Small intestine (tissue), 7 donors: ENCODE results near the gene TLDC2. TPM values are rescaled to one million over a fixed set of nuclear protein-coding genes. Genes with fewer than 3 reads are reported as not detected.
"Not testable (repeated sequence)": the region's sequence is repeated elsewhere in the genome, so short reads cannot be mapped to it uniquely, and the experiment has no call there.

Experiments used
- DNase-seq, 2 donors: peaks; one replicate each; pipeline versions ENCODE4 v3.0.0 to v3.0.0-alpha.2; 2013
- FAIRE-seq: peaks from 2 replicates; lab custom pipeline; 2012; peaks lifted over from hg19 to GRCh38; lab: Jason Lieb, UNC
- H3K27ac ChIP-seq, 3 donors: one replicate each; pipeline ENCODE4 v1.5.1; 2013; ENCODE audit warnings: low read length in 2 of 3, mild to moderate bottlenecking in 2 of 3, control low read depth in 1 of 3, inconsistent platforms in 1 of 3, low read depth in 1 of 3, moderate library complexity in 1 of 3
- H3K27me3 ChIP-seq, 3 donors: one replicate each; pipeline ENCODE4 v1.6.1; 2013; ENCODE audit warnings: low read length in 3 of 3, inconsistent platforms in 1 of 3; ENCODE audit not compliant: control insufficient read depth in 3 of 3, insufficient read depth in 3 of 3
- H3K36me3 ChIP-seq, 3 donors: one replicate each; pipeline ENCODE4 v1.6.1; 2013; ENCODE audit warnings: low read length in 3 of 3, inconsistent platforms in 1 of 3, low read depth in 1 of 3, mild to moderate bottlenecking in 1 of 3, moderate library complexity in 1 of 3; ENCODE audit not compliant: control insufficient read depth in 3 of 3, insufficient read depth in 2 of 3
- H3K4me1 ChIP-seq, 3 donors: one replicate each; pipeline ENCODE4 v1.6.1; 2013; ENCODE audit warnings: low read length in 2 of 3, inconsistent platforms in 1 of 3, low read depth in 1 of 3, mild to moderate bottlenecking in 1 of 3, moderate library complexity in 1 of 3; ENCODE audit not compliant: control insufficient read depth in 3 of 3, insufficient read depth in 2 of 3
- H3K4me3 ChIP-seq, 3 donors: one replicate each; pipeline ENCODE4 v1.5.1; 2013; ENCODE audit warnings: low read length in 3 of 3, control low read depth in 1 of 3, inconsistent platforms in 1 of 3, low read depth in 1 of 3, mild to moderate bottlenecking in 1 of 3, moderate library complexity in 1 of 3
- H3K9me3 ChIP-seq, 2 donors: one replicate each; pipeline ENCODE4 v1.6.1; 2013; ENCODE audit warnings: low read depth in 1 of 2, low read length in 1 of 2; ENCODE audit not compliant: control insufficient read depth in 2 of 2, insufficient read depth in 1 of 2
- WGBS, 3 donors: extraction: QIAGEN DNeasy Blood & Tissue Kit; methylation state at CpG; one replicate each; pipeline ENCODE4 v1.1.7; 2013; 5-methylcytosine and 5-hydroxymethylcytosine counted together
- polyA plus RNA-seq, 4 donors: library from polyadenylated mRNA; stranded (reverse) in 3 of 4; unstranded in 1 of 4; fragments of 200-250 nt in 3 of 4; fragments of 120-200 nt in 1 of 4; gene quantifications; one replicate each; pipeline versions ENCODE4 v1.2.1 to v1.2.3, GENCODE V29; 2013
- donor health status: healthy with polysubstance abuse.
- donor health status: control.
- donor health status: control.
- donor health status: Bipolar disorder and iron deficiency.
- donor health status: healthy.

Gene TLDC2
- polyA plus RNA-seq, 4 donors = 19.5 to 61.6 (median 32.4) TPM

DNA sequence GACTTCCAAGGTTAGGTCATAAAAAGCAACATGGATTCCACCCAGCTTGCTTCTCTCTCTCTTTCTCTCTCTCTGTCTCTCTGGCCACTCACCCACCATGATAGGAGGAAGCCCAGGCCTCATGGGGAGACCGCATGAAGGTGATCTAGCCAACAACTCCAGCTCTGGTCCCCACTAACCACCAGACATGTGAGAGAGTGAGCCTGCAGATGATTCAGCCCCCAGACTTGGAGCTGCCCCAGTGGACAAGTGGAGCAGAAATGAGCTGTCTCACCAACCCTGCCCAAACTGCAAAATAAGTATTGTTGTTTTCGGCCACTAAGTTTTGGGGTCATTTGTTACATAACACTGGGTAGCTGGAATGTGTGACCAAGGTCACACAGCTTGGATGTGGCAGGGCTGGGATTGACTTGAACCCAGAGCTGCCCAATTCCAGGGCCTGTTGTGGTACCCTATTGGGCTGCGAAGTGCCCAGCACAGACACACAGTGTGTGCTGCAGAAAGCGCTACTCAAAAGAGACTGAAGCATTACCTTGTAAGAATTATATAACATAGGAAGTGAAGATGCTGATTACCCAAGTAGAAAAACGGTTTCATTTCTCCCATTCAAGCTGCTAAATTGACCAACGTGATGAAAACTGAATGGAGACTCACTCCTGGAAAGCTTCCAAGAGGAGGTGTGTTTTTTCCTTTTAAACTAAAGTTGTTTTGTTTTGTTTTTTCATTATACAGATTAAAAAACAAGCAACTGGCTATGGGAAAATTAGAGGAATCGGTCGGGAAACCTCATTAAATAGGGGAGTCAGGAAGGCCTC lies 9.1 kb upstream of the TLDC2 start:
- Histone ChIP-seq H3K4me1 (peaks cover 0 to 14% (median 2%) of the 10 kb centered on the region in 3 donors), H3K27ac (no peak overlapping the region), H3K27me3 (peaks cover 0 to 9% (median 0%) of the 10 kb centered on the region in 3 donors), H3K36me3 (no peaks in the 10 kb centered on the region), H3K4me3 (no peak overlapping the region), H3K9me3 (no peaks in the 10 kb centered on the region)
- DNase-seq (no peak), FAIRE-seq (no peak)
- WGBS, 3 donors = 72 to 73% (median 73%) methylated on average over 8 of the region's 8 CpGs

DNA sequence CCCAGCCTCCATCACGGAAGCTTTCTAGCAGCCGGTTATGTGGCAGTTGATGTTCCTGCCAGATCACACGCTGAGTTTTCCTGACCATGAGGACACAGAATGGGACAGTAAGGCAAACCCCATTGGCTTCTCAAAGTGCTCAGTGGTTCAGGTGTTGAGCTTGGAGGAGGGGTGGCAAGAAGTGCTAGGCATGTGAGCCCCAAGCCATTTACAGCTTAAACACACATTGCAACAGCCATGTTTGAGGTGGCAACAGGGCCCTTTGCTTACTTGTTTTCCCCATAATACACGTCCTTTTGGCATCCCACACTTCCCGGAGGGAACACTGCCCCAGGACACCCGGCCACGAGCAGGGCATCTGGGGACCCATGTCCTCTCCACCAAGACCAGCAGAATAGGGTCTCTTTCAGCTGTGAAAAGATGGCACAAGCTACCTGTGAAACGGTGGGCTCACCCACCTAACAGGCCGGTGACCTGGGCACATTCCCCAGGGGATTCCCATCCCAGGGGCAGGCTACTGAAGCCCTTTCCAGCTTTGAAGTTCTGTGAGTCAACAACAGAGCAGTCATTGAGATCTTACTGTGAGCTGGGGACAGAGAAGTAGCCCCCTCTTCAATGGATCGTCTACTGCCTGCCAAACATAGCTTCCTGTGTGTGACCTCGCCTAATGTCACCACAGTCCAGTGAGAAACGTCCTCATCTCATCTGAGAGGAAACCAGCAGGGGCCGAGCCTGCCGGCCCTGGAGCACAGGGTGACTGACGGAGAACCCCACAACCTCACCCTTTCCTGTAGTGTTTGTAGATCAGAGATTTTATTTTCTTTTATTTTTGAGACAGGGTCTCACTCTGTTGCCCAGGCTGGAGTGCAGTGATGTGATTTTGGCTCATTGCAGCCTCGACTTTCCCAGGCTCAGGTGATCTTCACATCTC lies 4.0 kb upstream of the TLDC2 start:
- Histone ChIP-seq H3K9me3 (no peaks in the 10 kb centered on the region), H3K4me3 (no peak overlapping the region), H3K27me3 (no peaks in the 10 kb centered on the region), H3K27ac (no peak overlapping the region), H3K36me3 (no peaks in the 10 kb centered on the region), H3K4me1 (peaks cover 0 to 23% (median 0%) of the 10 kb centered on the region in 3 donors)
- DNase-seq (no peak), FAIRE-seq (no peak)
- WGBS, 3 donors = 65 to 78% (median 70%) methylated on average over 16 of the region's 16 CpGs

DNA sequence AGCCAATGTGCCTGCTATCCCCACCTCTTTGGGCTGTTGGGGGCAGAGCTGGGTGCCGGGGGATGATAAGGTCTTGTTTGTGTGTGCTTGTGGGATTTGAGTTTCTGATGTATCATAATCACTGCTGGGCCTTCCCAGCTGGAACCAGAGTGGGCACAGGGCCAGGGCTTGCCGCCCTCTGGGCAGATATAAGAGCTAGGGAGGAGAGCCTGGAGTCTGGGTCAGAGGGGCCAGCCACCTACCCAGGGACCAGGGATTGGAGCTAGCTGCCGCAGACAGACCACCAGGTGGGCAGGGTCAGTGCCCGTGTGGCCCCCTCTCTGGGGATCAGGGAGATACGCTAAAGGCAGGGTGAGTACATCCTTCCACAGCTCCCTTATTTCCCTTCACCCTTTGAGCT lies 3.1 kb upstream of the TLDC2 start:
- Histone ChIP-seq H3K9me3 (no peaks in the 10 kb centered on the region), H3K27me3 (no peaks in the 10 kb centered on the region), H3K4me3 (no peak overlapping the region), H3K27ac (peak overlapping the region in 1 of 3 donors; percentile 36), H3K4me1 (peaks cover 0 to 26% (median 0%) of the 10 kb centered on the region in 3 donors), H3K36me3 (peaks cover 0 to 4% (median 0%) of the 10 kb centered on the region in 3 donors)
- FAIRE-seq (no peak), DNase-seq (no peak)
- WGBS, 3 donors = 31 to 55% (median 55%) methylated on average over 4 to 5 of the region's 5 CpGs

DNA sequence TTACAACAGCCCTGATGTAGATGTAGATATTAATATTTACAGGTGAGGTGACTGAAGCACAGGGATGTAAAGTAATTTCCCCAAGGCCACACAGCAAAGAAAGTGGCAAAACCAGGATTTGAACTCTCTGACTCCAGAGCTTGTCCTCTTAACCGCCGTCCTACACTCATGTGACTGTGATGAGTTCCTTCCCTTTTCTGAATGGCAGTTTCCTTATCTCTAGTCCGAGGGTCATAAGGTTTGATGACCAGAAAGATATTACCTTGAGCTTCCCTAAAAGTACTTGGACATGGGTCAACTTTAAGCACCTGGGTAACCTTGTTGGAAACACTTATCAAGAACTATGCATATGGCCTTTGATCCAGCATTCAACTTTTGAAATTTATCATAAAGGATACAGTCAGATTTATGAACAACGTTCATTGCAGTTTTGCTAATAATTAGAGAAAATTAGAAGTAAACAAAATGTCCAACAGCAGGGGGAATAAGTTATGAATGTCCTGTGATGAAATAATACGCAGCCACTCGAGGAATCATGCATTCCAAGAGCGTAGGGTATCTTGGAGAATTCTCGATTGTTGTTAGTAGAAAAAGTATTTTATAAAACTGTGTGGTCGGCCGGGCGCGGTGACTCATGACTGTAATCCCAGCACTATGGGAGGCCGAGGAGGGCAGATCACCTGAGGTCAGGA lies 2.3 kb upstream of the TLDC2 start:
- H3K36me3 ChIP-seq = peaks cover 0 to 12% (median 0%) of the 10 kb centered on the region in 3 donors
- no peaks in the 10 kb centered on the region for H3K9me3 ChIP-seq
- no peak overlapping the region for H3K4me3 ChIP-seq
- H3K27me3 ChIP-seq = no peaks in the 10 kb centered on the region
- 39 to 58% (median 52%) methylated on average over 13 of the region's 13 CpGs for WGBS, 3 donors
- DNase-seq (peak; percentile 66 to 93), FAIRE-seq (no peak)
- H3K4me1 ChIP-seq = peaks cover 0 to 26% (median 0%) of the 10 kb centered on the region in 3 donors
- H3K27ac ChIP-seq = peak overlapping the region in 2 of 3 donors; percentile 36 to 72

DNA sequence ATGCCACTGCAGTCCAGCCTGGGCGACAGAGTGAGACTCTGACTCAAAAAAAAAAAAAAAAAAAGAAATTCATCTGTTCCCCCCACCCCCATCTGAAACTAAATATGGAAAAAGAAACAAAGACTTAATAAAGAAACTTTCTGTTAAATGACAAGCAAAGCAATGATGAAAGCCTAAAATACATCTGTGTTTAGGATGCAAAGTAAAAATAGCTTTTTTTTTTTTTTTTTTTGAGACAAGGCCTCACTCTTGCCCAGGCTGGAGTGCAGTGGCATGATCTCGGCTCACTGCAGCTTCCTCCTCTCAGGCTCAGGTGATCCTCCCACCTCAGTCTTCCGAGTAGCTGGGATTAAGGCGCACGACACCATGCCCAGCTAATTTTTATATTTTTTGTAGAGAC lies 845 bp upstream of the TLDC2 start:
- WGBS, 3 donors = 70 to 74% (median 73%) methylated on average over 5 of the region's 5 CpGs
- not testable (repeated sequence) for H3K27me3 ChIP-seq, DNase-seq, FAIRE-seq, H3K4me3 ChIP-seq, H3K9me3 ChIP-seq
- Histone ChIP-seq H3K36me3 (peaks cover 0 to 21% (median 0%) of the 10 kb centered on the region in 3 donors), H3K27ac (peak overlapping the region; percentile 81 to 93 (median 84)), H3K4me1 (peaks cover 0 to 26% (median 0%) of the 10 kb centered on the region in 3 donors)

DNA sequence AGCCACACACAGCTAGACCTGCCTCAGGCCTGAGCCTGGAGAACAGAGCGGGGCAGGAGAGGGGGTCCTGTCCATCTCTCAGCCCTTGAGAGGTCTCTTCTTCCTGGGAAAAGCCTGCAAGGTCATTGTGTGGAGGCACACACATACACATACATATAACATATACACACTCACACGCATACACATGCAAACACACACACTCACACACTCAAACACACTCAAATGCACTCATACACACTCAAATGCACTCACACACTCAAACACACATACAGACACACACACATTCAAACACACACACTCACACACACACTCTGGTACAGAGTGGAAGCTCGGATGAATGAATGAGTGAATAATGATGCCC lies 515 bp downstream of the TLDC2 start:
- Histone ChIP-seq H3K9me3 (no peaks in the 10 kb centered on the region), H3K27me3 (no peaks in the 10 kb centered on the region), H3K27ac (peak overlapping the region; percentile 84 to 93 (median 89)), H3K4me1 (peaks cover 0 to 29% (median 3%) of the 10 kb centered on the region in 3 donors), H3K36me3 (peaks cover 0 to 34% (median 0%) of the 10 kb centered on the region in 3 donors), H3K4me3 (peak overlapping the region in 2 of 3 donors; percentile 47 to 58)
- WGBS, 3 donors = 88 to 96% (median 93%) methylated on average over 3 of the region's 3 CpGs
- DNase-seq (no peak), FAIRE-seq (no peak)

DNA sequence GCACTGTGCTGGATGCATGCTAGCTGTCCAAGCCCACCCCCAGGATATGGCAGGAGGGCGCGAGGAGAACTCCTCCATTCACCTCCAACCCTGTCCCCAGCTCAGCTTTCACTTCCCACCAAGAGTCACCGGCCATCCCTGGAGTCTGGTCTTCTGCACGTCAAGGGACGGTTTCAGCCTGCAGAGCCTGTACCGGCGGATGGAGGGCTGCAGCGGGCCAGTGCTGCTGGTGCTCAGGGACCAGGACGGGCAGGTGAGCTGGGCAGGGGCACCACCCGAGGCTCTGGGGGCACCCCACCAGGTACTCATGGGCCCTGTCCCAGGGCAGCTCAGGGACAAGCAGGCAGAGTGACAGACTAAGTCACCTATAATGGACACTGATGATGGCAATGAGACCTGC lies 3.0 kb downstream of the TLDC2 start:
- Histone ChIP-seq H3K9me3 (no peaks in the 10 kb centered on the region), H3K4me3 (no peak overlapping the region), H3K27ac (no peak overlapping the region), H3K4me1 (peaks cover 0 to 34% (median 4%) of the 10 kb centered on the region in 3 donors), H3K27me3 (no peaks in the 10 kb centered on the region), H3K36me3 (peaks cover 0 to 36% (median 0%) of the 10 kb centered on the region in 3 donors)
- no peak for DNase-seq
- WGBS, 3 donors = 86 to 89% (median 89%) methylated on average over 10 of the region's 10 CpGs
- no peak for FAIRE-seq
